Hepatocyte (in vitro differentiated cells): ENCODE data around the gene APOB. TPM values are rescaled to one million over a fixed set of nuclear protein-coding genes. Genes with fewer than 3 reads are reported as not detected.

Source experiments
- DNase-seq: peaks from one replicate; pipeline ENCODE4 v3.0.0-alpha.2; 2016; ENCODE audit warnings: low spot score
- H2AFZ ChIP-seq: fragments of 200-600 bp; sonication (generic); 2 replicates; pipeline ENCODE4 v1.6.0; 2016; ENCODE audit warnings: antibody characterized with exemption, mild to moderate bottlenecking
- H3K27ac ChIP-seq: fragments of 200-600 bp; sonication (generic); 2 replicates; pipeline ENCODE4 v1.5.1; 2016; ENCODE audit warnings: mild to moderate bottlenecking
- H3K27me3 ChIP-seq: fragments of 200-600 bp; sonication (generic); 2 replicates; pipeline ENCODE4 v1.6.1; 2016
- H3K36me3 ChIP-seq: fragments of 200-600 bp; sonication (generic); replicated peaks from 2 replicates; pipeline ENCODE4 v1.5.1; 2016; ENCODE audit warnings: low read depth; ENCODE audit not compliant: insufficient read depth
- H3K4me1 ChIP-seq: fragments of 200-600 bp; sonication (generic); 2 replicates; pipeline ENCODE4 v1.5.1; 2016; ENCODE audit warnings: mild to moderate bottlenecking, moderate library complexity; ENCODE audit not compliant: insufficient read depth
- H3K4me2 ChIP-seq: fragments of 200-600 bp; sonication (generic); 2 replicates; pipeline ENCODE4 v1.6.0; 2016
- H3K4me3 ChIP-seq: fragments of 200-600 bp; sonication (generic); 2 replicates; pipeline ENCODE4 v1.5.1; 2016; ENCODE audit warnings: mild to moderate bottlenecking
- H3K79me2 ChIP-seq: fragments of 200-600 bp; sonication (generic); 2 replicates; pipeline ENCODE4 v1.6.0; 2017; ENCODE audit warnings: mild to moderate bottlenecking
- H3K9me2 ChIP-seq: fragments of 200-600 bp; sonication (generic); replicated peaks from 2 replicates; pipeline ENCODE4 v1.6.0; 2017; ENCODE audit warnings: mild to moderate bottlenecking; ENCODE audit not compliant: insufficient read depth
- H3K9me3 ChIP-seq: fragments of 200-600 bp; sonication (generic); 2 replicates; pipeline ENCODE4 v1.5.1; 2016; ENCODE audit warnings: low read depth, mild to moderate bottlenecking
- H4K20me1 ChIP-seq: fragments of 200-600 bp; sonication (generic); 2 replicates; pipeline ENCODE4 v1.6.0; 2016; ENCODE audit warnings: mild to moderate bottlenecking; ENCODE audit not compliant: insufficient read depth, poor library complexity, severe bottlenecking
- CTCF ChIP-seq: fragments of 200-600 bp; sonication (generic); IDR thresholded peaks from 2 replicates; pipeline ENCODE4 v1.5.1; 2016; ENCODE audit warnings: antibody characterized with exemption, mild to moderate bottlenecking; ENCODE audit not compliant: poor library complexity
- EZH2 ChIP-seq: fragments of 200-600 bp; sonication (generic); IDR thresholded peaks from 2 replicates; pipeline ENCODE4 v1.6.1; 2016; ENCODE audit warnings: antibody characterized with exemption, mild to moderate bottlenecking, borderline replicate concordance
- EZH2phosphoT487 ChIP-seq: fragments of 200-600 bp; sonication (generic); IDR thresholded peaks from one replicate; pipeline ENCODE4 v1.6.1; 2018; ENCODE audit warnings: antibody characterized with exemption, mild to moderate bottlenecking, low read depth, moderate library complexity; ENCODE audit not compliant: unreplicated experiment, severe bottlenecking
- WGBS: methylation state at CpG from one replicate; pipeline ENCODE4 v1.1.6; 2016; ENCODE audit warnings: low lambda C conversion rate; ENCODE audit errors: missing lambda C conversion rate; 5-methylcytosine and 5-hydroxymethylcytosine counted together
- polyA plus RNA-seq: library from polyadenylated mRNA; unstranded; fragments of >200 nt; fragmentation: Nextera tagmentation; extraction: Ambion mirVana; gene quantifications from 2 replicates; pipeline ENCODE4 v1.2.1, GENCODE V29; 2016
- total RNA-seq: library from RNA; depleted of rRNA; stranded (reverse); fragments of >200 nt; gene quantifications from 2 replicates; pipeline ENCODE4 v1.2.3, GENCODE V29; 2014

The APOB gene
- total and polyA plus RNA-seq, 2 experiments from 2014 or later, result 184 to 814 TPM

- no peaks in the 10 kb centered on the region for H4K20me1 ChIP-seq
- H3K27me3 ChIP-seq, result peaks cover 28% of the 10 kb centered on the region
- H3K9me3 ChIP-seq, result no peaks in the 10 kb centered on the region
- TF ChIP-seq CTCF, result peak; percentile 87
- no peak for TF ChIP-seq EZH2
- no peaks in the 10 kb centered on the region for H3K4me1 ChIP-seq
- H3K79me2 ChIP-seq, result no peaks in the 10 kb centered on the region
- H3K4me2 ChIP-seq, result no peak overlapping the region
- no peak overlapping the region for H2AFZ ChIP-seq
- no peak overlapping the region for H3K27ac ChIP-seq
- H3K36me3 ChIP-seq, result no peaks in the 10 kb centered on the region
- 36% methylated on average over 5 of the region's 5 CpGs for WGBS
- H3K4me3 ChIP-seq, result no peak overlapping the region
- no peaks in the 10 kb centered on the region for H3K9me2 ChIP-seq
- DNase-seq, result peak; percentile 84
Observed at GRCh38 chr2:20962939-20963557, 80.8 kb downstream of the APOB start.

DNA sequence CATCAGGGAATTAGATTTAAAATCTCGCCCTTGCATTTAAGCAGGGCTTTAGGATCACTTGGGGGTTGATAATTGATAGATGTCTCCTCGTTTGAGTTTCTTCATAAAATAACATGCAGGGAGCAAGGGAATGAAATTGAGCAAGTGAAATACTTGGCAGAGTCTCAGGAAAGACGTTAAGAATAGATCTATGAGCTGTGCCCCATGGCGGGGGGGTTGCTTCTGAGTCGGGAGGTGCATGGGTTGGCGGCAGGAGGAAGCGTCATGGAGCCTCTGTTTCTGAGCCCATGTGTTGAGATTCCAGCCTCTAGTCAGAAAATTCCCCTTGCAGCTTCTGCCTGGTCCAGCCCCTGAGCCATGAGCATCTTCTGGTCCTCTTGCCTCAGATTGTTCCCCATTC lies 82.0 kb downstream of the APOB start:
- Histone ChIP-seq H3K27me3 (peaks cover 21% of the 10 kb centered on the region), H3K27ac (no peak overlapping the region), H2AFZ (no peak overlapping the region), H3K4me2 (no peak overlapping the region), H3K4me1 (no peaks in the 10 kb centered on the region), H3K36me3 (no peaks in the 10 kb centered on the region), H4K20me1 (no peaks in the 10 kb centered on the region), H3K9me3 (no peaks in the 10 kb centered on the region), H3K4me3 (no peak overlapping the region), H3K9me2 (no peaks in the 10 kb centered on the region), H3K79me2 (no peaks in the 10 kb centered on the region)
- WGBS, result 66% methylated on average over 7 of the region's 7 CpGs
- no peak for TF ChIP-seq CTCF
- DNase-seq, result no peak

DNA sequence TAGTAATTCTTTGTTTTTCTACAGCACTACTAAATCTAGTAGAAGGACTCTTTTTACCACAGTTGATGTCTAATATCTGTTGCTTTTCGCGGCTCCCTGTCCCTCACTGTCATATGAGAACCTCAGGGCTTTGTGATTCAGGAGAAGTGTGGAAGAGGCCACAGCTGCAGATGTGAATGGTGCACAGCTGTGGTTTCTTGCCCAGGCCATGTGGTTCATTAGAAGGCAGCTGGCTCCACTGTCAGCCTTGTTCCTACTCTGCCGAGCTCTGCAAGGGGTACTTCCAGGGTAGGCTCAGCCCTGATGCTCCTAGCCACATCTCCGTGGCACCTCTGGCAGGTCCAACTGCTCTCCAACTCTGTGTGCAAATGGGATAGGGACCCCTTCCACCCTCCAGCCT lies 83.9 kb downstream of the APOB start:
- DNase-seq, result no peak
- H3K4me1 ChIP-seq, result no peaks in the 10 kb centered on the region
- H3K27ac ChIP-seq, result no peak overlapping the region
- TF ChIP-seq CTCF, result no peak
- H2AFZ ChIP-seq, result no peak overlapping the region
- peaks cover 10% of the 10 kb centered on the region for H3K27me3 ChIP-seq
- H3K79me2 ChIP-seq, result no peaks in the 10 kb centered on the region
- 91% methylated on average over 3 of the region's 4 CpGs for WGBS
- no peaks in the 10 kb centered on the region for H3K36me3 ChIP-seq
- no peak overlapping the region for H3K4me2 ChIP-seq
- no peaks in the 10 kb centered on the region for H3K9me2 ChIP-seq
- H3K9me3 ChIP-seq, result no peaks in the 10 kb centered on the region
- no peaks in the 10 kb centered on the region for H4K20me1 ChIP-seq
- no peak overlapping the region for H3K4me3 ChIP-seq

DNA sequence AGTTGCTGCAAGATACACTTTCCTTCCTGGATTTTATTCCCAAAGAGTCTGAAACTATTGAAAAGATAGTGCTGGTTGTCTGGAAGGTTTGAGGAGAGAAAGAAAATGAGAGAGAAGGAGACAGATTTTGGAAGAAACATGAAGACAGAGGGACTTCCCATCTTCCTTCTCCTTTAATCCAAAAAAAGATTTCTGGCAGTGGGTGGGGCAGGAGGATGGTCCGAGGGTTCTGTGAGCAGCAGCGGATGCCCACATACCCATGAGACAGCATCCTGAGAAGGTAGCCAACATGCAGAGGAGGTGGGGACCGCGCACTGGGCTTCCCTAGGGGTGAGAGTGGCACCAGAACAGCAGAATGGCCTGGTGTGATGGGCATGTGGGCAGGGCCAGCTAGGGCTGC lies 84.6 kb downstream of the APOB start:
- Histone ChIP-seq H3K27me3 (peaks cover 10% of the 10 kb centered on the region), H3K4me3 (no peak overlapping the region), H4K20me1 (no peaks in the 10 kb centered on the region), H2AFZ (no peak overlapping the region), H3K9me3 (no peaks in the 10 kb centered on the region), H3K79me2 (no peaks in the 10 kb centered on the region), H3K4me1 (no peaks in the 10 kb centered on the region), H3K36me3 (no peaks in the 10 kb centered on the region), H3K27ac (no peak overlapping the region), H3K4me2 (no peak overlapping the region), H3K9me2 (no peaks in the 10 kb centered on the region)
- 92% methylated on average over 4 of the region's 4 CpGs for WGBS
- TF ChIP-seq EZH2phosphoT487 (no peak), EZH2 (no peak), CTCF (no peak)
- DNase-seq, result no peak
